Right atrium auricular region (tissue), 2 donors: ENCODE results near the gene HCAR2. TPM values are rescaled to one million over a fixed set of nuclear protein-coding genes. Genes with fewer than 3 reads are reported as not detected.
"Not testable (repeated sequence)": the region's sequence is repeated elsewhere in the genome, so short reads cannot be mapped to it uniquely, and the experiment has no call there.

Experiments
- DNase-seq: peaks from one replicate; pipeline ENCODE4 v3.0.0-alpha.2; 2019; ENCODE audit warnings: low spot score
- H3K27ac ChIP-seq, 2 donors: fragments of 200-600 bp; sonication (generic); 1 replicate in 1 of 2; 2 replicates in 1 of 2; pipeline ENCODE4 v1.5.1; 2016 to 2019
- H3K27me3 ChIP-seq, 2 donors: fragments of 200-600 bp; sonication (generic); one replicate each; pipeline versions ENCODE4 v1.5.1 to v1.6.0; 2017 to 2019
- H3K36me3 ChIP-seq: fragments of 200-600 bp; sonication (generic); one replicate; pipeline ENCODE4 v1.5.1; 2016
- H3K4me1 ChIP-seq, 2 donors: fragments of 200-600 bp; sonication (generic); one replicate each; pipeline versions ENCODE4 v1.5.1 to v1.6.0; 2017 to 2019
- H3K4me3 ChIP-seq, 2 donors: fragments of 200-600 bp; sonication (generic); 1 replicate in 1 of 2; 2 replicates in 1 of 2; pipeline ENCODE4 v1.5.1; 2017 to 2019; ENCODE audit warnings: mild to moderate bottlenecking in 1 of 2, moderate library complexity in 1 of 2
- H3K9me3 ChIP-seq, 2 donors: fragments of 200-600 bp; sonication (generic); one replicate each; pipeline ENCODE4 v1.5.1; 2019
- CTCF ChIP-seq, 2 donors: fragments of 200-600 bp; sonication (generic); IDR thresholded peaks; one replicate each; pipeline ENCODE4 v1.5.1; 2019; ENCODE audit warnings: antibody characterized with exemption in 2 of 2
- total RNA-seq, 2 donors: library from RNA; depleted of rRNA; stranded (reverse); fragments of >200 nt; gene quantifications; one replicate each; pipeline ENCODE4 v1.1.0, GENCODE V29; 2016

The HCAR2 gene
- total RNA-seq: under 1 TPM in 1 of 2 donors, not detected in 1; 0.79 TPM

GRCh38 chr12:122702890-122703611 is at the start of gene HCAR2:
Gene HCAR2, minus strand, starts transcription at chr12:122703357. Its CDS starts 74 bp downstream, at chr12:122703283.
- not testable (repeated sequence) for H3K4me3 ChIP-seq, H3K4me1 ChIP-seq, H3K9me3 ChIP-seq, H3K27ac ChIP-seq, H3K27me3 ChIP-seq, H3K36me3 ChIP-seq, DNase-seq

- Histone ChIP-seq H3K36me3 (peaks cover 28% of the 10 kb centered on the region), H3K4me3 (peak within 1 kb of the TSS; percentile 85 to 91), H3K27ac (peak within 1 kb of the TSS; percentile 79 to 83), H3K9me3 (no peaks in the 10 kb centered on the region), H3K27me3 (no peaks in the 10 kb centered on the region), H3K4me1 (peaks cover 0 to 17% of the 10 kb centered on the region in 2 donors)
- DNase-seq: peak; percentile 98
- peak; percentile 23 to 88 for TF ChIP-seq CTCF (IDR thresholded peaks at IDR 0.05)
Measured at GRCh38 chr12:122752464-122753318, 49.5 kb upstream of the HCAR2 start, which contains the start of gene DENR. Gene DENR, plus strand, starts transcription at chr12:122752824. Its CDS starts 878 bp downstream, at chr12:122753702.

GRCh38 chr12:122750781-122751515 is 47.8 kb upstream of the HCAR2 start:
- H3K27me3 ChIP-seq, H3K9me3 ChIP-seq, H3K4me3 ChIP-seq, DNase-seq, H3K27ac ChIP-seq: not testable (repeated sequence)
- H3K36me3 ChIP-seq: peaks cover 11% of the 10 kb centered on the region
- H3K4me1 ChIP-seq: peaks cover 0 to 17% of the 10 kb centered on the region in 2 donors

GRCh38 chr12:122749569-122750332 is 46.6 kb upstream of the HCAR2 start:
- Histone ChIP-seq H3K27ac (no peak overlapping the region), H3K4me1 (peaks cover 0 to 17% of the 10 kb centered on the region in 2 donors), H3K27me3 (no peaks in the 10 kb centered on the region), H3K36me3 (no peaks in the 10 kb centered on the region), H3K9me3 (no peaks in the 10 kb centered on the region), H3K4me3 (no peak overlapping the region)
- DNase-seq: no peak
- no peak for TF ChIP-seq CTCF (IDR thresholded peaks at IDR 0.05)

- DNase-seq: no peak
- no peaks in the 10 kb centered on the region for H3K27me3 ChIP-seq
- no peak overlapping the region for H3K27ac ChIP-seq
- TF ChIP-seq CTCF (IDR thresholded peaks at IDR 0.05): no peak
- H3K4me3 ChIP-seq: no peak overlapping the region
- peaks cover 0 to 3% of the 10 kb centered on the region in 2 donors for H3K4me1 ChIP-seq
- H3K36me3 ChIP-seq: no peaks in the 10 kb centered on the region
- H3K9me3 ChIP-seq: no peaks in the 10 kb centered on the region
Measured at GRCh38 chr12:122747224-122748135, 44.3 kb upstream of the HCAR2 start.
